ENCODE results near the gene SLC16A12. TPM values are rescaled to one million over a fixed set of nuclear protein-coding genes. Genes with fewer than 3 reads are reported as not detected.
"Not testable (repeated sequence)": the region's sequence is repeated elsewhere in the genome, so short reads cannot be mapped to it uniquely, and the experiment has no call there.

Gene SLC16A12
- total RNA-seq, 2 donors from 2014 or later: 0.20 to 0.24 TPM

DNA sequence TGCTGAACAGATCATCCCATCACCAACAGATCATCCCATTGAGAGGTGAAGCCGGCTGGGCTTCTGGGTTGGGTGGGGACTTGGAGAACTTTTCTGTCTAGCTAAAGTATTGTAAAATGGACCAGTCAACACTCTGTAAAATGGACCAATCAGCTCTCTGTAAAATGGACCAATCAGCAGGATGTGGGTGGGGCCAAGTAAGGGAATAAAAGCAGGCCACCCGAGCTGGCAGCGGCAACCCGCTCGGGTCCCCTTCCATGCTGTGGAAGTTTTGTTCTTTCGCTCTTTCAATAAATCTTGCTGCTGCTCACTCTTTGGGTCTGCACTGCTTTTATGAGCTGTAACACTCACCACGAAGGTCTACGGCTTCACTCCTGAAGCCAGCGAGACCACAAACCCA lies 129.2 kb downstream of the SLC16A12 start:
- not testable (repeated sequence) for H3K4me3 ChIP-seq

DNA sequence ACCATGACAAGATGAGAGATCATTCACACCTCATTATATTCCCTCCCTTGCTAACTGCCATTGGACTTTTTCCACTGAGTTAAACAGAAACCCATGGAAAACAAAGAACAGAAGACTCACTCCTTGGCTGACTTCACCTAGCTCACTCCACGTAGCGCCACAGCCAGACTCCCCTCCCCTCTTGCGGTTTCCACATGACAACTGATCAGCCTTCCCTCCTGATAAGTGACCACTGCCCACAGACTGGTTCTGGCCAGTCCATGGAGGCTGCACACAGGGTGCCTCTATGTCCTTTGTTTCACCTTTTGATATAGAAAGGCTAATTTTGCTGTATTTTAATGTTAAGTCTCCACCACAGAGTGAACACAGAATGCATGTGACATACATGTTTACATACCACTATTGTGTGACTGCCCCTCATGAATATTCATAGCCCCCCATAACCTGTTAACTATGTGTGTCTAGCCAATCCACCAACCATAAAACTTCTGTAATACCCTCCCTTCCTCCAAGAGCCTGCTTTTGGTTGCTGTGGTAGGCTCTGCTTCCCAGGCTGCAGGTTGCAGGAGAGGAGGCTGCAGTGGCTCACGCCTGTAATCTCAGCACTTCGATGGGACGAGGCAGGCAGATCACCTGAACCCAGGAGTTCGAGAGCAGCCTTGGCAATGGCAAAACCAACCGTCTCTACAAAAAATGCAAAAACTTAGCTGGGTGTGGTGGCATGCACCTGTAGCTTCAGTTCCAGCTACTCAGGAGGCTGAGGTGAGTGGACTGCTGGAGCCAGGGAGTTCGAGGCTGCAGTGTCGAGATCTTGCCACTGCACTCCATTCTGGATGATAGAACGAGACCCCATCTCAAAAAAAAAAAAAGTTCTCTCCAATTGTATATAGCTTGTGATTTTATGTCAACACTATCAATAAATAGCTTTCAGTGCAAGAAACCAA lies 131.0 kb downstream of the SLC16A12 start:
- H3K36me3 ChIP-seq: no peaks in the 10 kb centered on the region
- H3K27ac ChIP-seq: no peak overlapping the region
- no peak overlapping the region for H3K4me3 ChIP-seq
- no peak overlapping the region for H3K9ac ChIP-seq (ENCODE audit: low read depth in 2 of 2, low read length in 2 of 2)
- no peak for DNase-seq
- H3K4me1 ChIP-seq: no peaks in the 10 kb centered on the region
- no peaks in the 10 kb centered on the region for H3K27me3 ChIP-seq
- intact Hi-C loops (cut with DNase I): no loop called here
- TF ChIP-seq, protein P1, sequence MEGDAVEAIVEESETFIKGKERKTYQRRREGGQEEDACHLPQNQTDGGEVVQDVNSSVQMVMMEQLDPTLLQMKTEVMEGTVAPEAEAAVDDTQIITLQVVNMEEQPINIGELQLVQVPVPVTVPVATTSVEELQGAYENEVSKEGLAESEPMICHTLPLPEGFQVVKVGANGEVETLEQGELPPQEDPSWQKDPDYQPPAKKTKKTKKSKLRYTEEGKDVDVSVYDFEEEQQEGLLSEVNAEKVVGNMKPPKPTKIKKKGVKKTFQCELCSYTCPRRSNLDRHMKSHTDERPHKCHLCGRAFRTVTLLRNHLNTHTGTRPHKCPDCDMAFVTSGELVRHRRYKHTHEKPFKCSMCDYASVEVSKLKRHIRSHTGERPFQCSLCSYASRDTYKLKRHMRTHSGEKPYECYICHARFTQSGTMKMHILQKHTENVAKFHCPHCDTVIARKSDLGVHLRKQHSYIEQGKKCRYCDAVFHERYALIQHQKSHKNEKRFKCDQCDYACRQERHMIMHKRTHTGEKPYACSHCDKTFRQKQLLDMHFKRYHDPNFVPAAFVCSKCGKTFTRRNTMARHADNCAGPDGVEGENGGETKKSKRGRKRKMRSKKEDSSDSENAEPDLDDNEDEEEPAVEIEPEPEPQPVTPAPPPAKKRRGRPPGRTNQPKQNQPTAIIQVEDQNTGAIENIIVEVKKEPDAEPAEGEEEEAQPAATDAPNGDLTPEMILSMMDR (IDR thresholded peaks at IDR 0.05): no peak
- H3K9me3 ChIP-seq: no peaks in the 10 kb centered on the region

More for the DNA sequence above, 129.2 kb downstream of the SLC16A12 start:
- H3K27ac ChIP-seq; H3K9me3 ChIP-seq; H3K36me3 ChIP-seq; H3K9ac ChIP-seq (ENCODE audit: low read depth in 2 of 2, low read length in 2 of 2); H3K4me1 ChIP-seq; DNase-seq; H3K27me3 ChIP-seq; intact Hi-C loops (cut with DNase I): not testable (repeated sequence)

DNA sequence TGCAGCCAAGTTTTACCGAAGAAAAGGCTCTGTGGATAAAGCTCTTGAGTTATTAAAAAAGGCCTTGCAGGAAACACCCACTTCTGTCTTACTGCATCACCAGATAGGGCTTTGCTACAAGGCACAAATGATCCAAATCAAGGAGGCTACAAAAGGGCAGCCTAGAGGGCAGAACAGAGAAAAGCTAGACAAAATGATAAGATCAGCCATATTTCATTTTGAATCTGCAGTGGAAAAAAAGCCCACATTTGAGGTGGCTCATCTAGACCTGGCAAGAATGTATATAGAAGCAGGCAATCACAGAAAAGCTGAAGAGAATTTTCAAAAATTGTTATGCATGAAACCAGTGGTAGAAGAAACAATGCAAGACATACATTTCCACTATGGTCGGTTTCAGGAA lies 132.4 kb downstream of the SLC16A12 start:
- no peaks in the 10 kb centered on the region for H3K9me3 ChIP-seq
- H3K27me3 ChIP-seq: no peaks in the 10 kb centered on the region
- no peaks in the 10 kb centered on the region for H3K36me3 ChIP-seq

DNA sequence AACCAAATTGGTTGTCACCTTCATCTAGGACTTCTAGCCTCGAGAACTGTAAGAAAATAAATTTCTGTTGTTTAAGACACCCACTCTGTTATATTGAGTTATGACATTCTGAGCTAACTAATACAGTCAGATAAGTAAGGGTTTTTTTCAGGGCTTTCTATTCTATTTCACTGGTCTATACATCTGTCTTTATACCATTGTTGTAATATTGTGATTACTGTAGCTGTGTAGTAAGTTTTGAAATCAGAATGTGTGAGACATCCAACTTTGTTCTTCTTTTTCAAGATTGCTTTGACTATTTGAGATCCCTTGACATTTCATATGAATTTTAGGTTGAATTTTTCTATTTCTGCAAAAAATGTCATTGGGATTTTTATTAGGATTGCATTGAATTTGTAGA lies 135.4 kb downstream of the SLC16A12 start:
- no peak for DNase-seq
- H3K4me1 ChIP-seq: no peaks in the 10 kb centered on the region

More for the DNA sequence above, 132.4 kb downstream of the SLC16A12 start:
- no peak for DNase-seq
- Histone ChIP-seq H3K27ac (no peak overlapping the region), H3K4me1 (no peaks in the 10 kb centered on the region), H3K9ac (ENCODE audit: low read depth in 2 of 2, low read length in 2 of 2) (no peak overlapping the region), H3K4me3 (no peak overlapping the region)
- intact Hi-C loops (cut with DNase I): no loop called here
- TF ChIP-seq, protein P1 (IDR thresholded peaks at IDR 0.05): no peak

DNA sequence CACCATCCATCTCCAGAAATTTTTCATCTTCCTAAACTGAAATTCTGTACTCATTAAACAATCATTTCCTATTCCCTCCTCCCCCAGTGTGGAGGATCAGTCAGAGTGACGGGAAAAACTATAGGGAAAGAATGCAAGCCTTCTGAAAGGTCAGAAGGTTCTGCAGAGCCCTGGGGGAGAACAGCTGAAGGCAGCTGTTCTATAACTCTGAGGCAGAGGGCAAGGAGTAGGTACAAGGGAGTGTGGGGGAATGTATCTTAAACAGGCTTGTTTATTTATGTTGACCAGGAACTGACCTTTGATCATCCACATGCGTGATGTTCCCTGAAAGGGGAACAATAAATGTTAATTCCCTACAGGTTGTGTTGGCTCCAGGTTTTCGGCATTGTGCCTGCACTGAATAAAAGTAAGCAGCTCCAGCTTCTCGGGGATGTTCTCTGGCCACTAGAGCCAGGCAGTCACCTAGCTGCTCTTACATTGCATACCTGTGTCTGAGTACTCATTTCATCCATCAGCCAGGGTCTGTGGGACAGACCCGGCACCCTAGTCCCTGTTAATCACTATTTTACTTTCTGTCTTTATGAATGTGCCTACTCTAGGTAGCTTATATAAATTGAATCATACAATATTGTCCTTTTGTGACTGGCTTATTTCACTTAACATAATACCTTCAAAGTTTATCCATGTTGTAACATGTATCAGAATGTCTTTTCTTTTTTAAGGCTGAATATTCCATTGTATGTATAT lies 137.2 kb downstream of the SLC16A12 start:
- H3K4me3 ChIP-seq: no peak overlapping the region
- intact Hi-C loops (cut with DNase I): no loop called here
- H3K9ac ChIP-seq (ENCODE audit: low read depth in 2 of 2, low read length in 2 of 2): no peak overlapping the region
- H3K9me3 ChIP-seq: no peaks in the 10 kb centered on the region
- no peaks in the 10 kb centered on the region for H3K4me1 ChIP-seq
- DNase-seq: no peak
- no peaks in the 10 kb centered on the region for H3K36me3 ChIP-seq
- no peaks in the 10 kb centered on the region for H3K27me3 ChIP-seq
- no peak overlapping the region for H3K27ac ChIP-seq
- TF ChIP-seq, protein P1 (IDR thresholded peaks at IDR 0.05): no peak

More for the DNA sequence above, 135.4 kb downstream of the SLC16A12 start:
- no peaks in the 10 kb centered on the region for H3K27me3 ChIP-seq
- no peak overlapping the region for H3K9ac ChIP-seq (ENCODE audit: low read depth in 2 of 2, low read length in 2 of 2)
- no peak overlapping the region for H3K4me3 ChIP-seq
- intact Hi-C loops (cut with DNase I): no loop called here
- no peaks in the 10 kb centered on the region for H3K9me3 ChIP-seq
- H3K36me3 ChIP-seq: no peaks in the 10 kb centered on the region
- TF ChIP-seq, protein P1 (IDR thresholded peaks at IDR 0.05): no peak
- H3K27ac ChIP-seq: no peak overlapping the region
